ENCODE measurements around the gene RABGAP1.

Gene RABGAP1

DNA sequence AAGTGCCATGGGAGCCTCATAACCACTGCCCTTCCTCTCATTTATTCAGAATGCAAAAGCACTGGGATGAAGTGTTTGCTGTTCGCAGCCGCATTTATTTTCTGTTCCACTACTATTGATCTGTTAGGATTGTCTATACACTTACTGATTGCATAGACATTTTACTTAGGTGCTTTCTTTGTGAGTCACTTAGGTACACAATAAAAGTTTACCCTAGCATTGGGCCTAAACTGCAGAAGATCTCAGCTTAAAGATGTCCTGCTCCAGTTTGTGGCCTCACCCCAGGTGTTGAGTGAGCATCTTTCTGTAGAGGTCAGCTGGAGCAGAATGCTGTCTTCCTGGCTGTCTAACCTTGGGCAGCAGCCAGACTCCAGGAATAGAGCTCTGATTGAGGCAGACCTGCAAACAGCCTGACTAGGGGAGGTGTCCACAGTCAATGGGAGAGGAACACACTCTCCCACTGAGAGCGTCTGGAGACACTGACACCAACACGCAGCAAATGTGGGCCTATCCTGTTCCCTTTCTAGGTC, 146.6 kb downstream of the RABGAP1 start:
- DNase-seq = no peak

DNA sequence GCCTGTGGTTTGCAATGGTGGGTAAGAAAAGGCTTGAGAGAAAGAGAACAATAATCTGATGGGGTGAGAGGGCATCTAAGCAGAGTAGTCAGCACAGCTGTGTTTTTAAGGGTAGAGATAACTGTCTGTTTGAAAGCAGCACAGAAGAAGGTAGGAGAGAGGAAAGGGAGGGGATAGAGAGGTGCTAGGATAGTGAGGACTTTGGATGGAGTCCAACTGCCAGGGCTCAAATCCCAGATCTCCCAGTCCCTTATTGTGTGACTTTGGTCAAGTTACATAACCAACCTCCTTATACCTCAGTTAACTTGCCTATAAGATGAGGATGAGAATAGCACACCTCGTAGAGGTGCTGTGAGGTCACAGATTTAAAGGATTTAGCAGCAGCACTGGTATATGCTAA, 148.2 kb downstream of the RABGAP1 start:
- DNase-seq = no peak

DNA sequence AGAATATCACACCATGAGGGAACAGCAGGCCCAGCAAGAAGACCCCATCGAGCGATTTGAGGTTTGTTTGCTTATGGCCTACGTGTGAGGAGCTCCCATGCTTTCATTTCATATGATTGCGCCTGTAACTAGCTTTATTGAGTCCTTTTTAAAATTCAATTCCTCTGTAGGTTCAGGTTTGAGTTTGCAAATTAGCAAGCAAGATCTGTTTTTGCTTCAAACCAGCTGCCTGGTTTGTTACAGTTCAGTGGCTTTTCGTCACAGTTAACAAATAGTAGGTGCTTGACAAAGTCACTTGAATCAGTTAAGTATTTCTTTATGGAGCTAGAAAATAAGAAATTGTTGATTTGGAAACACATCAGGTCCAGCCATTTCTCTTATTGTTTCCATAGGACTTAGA, 149.0 kb downstream of the RABGAP1 start:
- no peak for DNase-seq

DNA sequence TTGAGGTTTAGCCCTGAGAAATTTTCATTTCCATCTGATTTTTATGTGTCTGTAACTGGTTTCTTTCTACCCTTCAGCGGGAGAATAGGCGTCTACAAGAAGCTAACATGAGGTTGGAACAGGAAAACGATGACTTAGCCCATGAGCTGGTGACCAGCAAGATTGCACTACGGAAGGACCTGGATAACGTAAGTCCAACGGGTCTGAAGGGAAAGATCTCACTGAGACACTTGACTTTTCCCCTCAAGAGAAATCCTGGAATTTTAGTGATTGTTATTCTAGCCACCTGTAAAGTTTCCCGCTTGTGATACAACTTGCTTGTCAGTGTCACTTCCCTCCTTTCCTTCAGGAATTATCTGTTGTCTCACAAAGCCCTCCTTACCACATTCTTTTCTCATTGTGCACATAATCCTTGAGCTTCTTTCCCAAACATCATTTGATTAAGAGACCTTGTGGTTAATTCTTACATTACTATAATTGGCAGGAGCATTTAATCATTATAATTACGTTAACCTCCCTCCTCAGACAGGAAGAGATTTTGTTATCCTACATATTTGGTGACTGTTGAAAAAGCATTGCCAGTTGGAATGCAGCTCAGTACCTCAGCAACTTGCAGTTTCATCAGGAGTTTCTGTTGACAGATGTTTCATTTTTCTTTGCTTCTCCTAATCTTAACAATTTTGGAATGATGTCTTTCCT, 149.5 kb downstream of the RABGAP1 start:
- DNase-seq = no peak

DNA sequence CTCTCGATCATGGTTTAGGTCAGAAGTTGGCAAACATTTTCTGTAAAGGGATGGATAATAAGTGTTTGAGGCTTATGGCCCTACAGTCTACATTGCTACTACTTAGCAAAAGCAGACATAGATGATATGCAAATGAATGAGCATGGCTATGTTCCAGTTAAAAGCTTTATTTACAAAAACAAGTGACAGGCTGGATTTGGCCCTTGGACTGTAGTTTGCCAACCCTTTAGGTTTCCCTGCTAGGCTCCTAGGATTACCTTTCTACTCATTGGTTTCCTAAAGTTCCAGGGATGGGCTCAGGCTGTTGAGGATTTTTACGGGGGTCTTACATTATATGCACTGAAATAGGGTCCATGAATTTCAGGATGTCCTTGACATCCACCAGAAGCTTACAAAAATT, 150.1 kb downstream of the RABGAP1 start:
- DNase-seq = no peak

DNA sequence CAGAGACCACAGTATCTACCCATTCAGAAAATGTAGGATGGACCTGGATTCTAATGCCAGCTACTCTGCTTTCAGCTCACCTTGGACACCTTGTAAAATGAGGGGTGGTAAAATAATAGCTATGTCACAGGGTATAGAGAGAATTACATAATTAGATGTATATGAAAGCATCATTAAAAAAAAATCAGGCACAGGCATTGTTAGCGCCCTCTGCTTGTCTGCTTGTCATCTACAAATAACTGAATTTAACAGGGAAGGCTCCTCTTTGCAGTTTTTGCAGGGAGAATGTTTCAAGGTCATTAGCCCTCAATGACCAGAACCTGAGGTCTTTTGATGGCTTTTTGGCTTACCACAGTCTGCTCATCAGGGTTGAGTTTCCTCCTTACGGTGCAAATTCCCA, 150.6 kb downstream of the RABGAP1 start:
- no peak for DNase-seq

DNA sequence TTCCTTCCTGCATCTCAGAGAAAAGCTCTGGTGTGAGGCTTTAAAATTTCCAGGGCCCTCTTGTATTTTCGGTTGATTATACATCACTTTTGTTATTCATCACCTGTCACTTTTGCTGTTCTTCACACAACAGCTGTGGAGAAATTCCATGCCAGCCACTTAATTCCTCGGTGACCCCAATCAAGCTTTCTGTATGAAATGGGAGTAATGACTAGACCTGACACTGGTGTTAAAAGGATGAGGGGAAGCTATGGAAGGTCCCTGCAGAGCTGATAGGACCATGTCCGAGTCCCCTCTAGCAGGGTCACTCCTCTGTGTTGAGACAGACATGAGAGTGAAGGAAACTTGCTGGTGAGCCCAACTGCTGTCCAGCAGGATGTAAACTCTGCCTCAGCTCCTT, 152.3 kb downstream of the RABGAP1 start:
- DNase-seq = no peak

DNA sequence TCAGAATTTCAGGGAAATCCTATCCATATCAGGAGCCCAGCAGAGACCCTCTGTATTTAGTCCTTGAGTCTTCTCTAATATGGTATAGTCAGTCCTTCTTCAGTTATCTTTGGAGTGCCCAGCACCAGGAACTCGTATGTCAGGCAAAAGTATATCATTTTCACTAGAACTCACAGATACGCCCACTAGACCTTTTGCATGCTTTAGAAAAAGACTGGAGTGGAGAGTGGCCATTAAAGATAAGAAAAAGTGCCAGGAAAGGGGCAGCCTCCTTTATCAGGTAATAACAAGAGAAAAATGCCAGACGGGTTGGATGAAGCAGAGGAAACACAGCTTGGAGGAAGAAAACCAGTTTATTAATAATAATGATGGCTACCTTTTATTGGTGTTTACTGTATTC, 156.2 kb downstream of the RABGAP1 start:
- no peak for DNase-seq

DNA sequence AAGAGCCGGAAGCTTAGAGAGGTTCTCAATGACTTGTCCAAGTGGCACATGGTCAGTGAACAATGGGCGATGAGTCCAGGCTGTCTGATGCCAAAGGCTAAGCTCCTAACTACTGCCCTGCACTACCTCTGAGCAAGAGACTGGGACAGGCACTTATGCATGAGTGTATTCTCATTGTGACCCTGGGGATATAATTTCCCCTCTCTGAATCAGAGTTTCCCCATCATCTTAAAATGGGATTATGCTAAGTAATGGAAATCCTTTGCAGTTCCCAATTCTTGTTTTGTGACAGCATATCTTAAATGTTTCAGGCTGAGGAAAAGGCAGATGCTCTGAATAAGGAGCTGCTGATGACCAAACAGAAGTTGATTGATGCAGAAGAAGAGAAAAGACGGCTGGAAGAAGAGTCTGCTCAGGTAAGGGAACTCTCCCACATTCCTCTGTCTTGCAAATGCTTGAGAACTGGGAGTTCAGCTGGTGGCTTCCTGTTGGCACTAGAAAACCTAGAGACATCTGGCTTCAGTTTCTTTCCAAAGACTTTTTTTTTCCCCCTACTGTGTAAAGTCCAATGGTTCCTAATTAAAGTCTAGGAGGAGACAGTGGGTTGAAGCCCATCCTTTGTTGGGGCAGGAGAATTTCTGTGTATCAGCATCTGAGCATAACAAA, 156.7 kb downstream of the RABGAP1 start:
- no peak for DNase-seq

DNA sequence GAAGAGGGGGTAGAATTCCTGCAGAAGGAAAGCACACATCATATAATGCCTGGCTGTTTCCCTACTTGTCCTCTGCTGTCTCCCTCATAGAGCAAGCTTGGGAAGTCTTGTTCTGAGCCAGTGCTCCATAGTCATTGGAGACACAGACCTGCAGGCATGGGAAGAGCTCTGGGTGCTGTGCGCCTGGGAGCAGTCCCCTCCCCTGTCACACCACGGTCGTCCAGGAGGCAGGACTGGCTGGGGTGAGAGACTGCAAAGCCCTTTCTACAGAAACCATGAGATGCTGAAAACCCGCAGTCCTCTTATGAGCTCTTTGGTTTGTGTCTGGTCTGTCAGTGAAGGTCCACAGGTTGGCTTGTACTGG, 157.3 kb downstream of the RABGAP1 start:
- no peak for DNase-seq

DNA sequence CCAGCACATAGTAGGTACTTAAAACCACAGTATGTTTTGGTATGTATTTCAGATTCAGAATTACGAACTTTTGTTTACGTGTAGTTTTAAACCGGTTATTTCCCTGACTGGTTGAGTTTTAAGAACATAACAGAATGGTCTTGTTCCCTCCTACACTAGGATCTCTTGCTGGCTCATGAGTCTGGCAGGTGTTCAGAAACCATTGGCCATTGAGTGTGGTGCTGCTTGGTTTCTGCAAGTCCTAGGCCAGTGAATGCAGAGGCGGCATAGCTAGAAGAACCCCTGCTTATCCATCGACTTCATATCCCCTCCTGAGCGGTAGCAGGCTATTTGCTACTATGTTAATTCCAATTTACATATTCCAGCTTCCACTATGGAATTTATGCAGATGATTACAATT, 158.2 kb downstream of the RABGAP1 start:
- no peak for DNase-seq

DNA sequence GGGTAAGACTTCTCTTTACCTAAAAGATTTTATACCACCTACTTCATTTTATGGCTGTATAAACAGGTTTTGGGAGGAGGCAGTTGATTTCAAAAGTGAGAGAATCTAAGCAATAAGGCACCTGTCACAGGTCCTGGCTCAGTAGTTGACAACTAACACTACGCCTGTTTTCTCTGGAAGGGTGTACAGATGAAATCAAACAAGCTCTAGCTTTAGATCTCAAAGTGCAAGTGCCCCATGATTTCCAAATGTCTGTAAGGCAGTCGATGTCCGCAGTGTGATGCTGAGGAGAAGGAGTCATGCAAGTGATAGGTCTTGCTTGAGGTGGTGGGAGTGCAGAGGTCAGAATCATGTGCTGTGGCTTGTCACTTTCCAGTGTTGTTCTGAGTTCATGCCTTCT, 158.7 kb downstream of the RABGAP1 start:
- no peak for DNase-seq

DNA sequence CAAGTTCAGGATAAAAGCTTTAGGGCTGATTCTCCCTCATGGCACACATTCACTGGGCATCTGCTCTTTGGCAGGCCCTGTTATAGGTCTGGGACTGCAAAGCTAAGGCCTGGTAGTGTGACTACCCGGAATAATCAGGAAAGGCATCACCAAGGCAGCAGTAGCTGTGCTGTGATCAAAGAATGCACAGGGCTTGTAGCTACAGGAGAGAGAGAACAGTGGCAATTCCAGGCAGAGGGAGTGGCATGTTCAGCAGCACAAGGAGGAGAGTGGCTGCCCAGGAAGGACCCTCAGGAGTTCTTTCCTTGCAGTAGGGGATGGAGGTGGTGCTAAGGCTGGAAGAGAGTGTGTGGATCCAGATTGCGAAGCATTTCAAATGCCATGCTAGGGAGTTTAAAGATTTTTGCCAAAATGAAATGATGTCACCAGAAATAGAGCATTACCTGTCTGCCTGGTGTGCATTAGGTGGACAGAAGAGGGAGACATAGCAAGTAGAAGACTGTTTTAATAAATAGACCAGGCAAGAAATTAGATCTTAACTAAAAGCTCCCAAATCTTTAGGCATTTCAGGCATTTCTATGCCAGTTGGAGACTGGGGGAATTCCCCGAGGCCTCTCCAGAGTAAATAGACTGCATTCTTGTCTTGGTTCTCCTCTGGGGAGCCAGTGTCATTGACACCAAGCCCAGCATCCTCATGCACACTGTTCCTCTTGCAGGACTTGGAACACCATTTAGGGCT, 161.7 kb downstream of the RABGAP1 start:
- DNase-seq = no peak

DNA sequence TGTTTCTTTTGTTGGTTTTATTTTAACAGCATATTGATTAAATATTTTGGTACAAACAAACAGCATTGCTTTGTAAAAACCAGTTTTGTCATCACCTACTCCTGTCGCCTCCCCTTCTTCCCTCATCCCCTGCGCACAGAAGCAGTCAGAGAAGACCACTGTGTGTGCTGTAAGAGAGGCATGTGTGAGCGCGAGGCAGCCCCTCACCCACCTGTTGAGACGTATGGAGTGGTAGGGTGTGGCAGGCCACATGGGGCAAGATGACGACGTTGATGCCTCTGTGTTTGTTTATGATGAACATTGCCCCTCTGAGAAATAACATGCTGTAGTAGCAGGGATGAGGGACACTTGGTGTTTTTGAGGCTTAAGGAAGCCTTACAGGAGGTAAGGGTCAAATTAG, 164.0 kb downstream of the RABGAP1 start:
- DNase-seq = no peak

DNA sequence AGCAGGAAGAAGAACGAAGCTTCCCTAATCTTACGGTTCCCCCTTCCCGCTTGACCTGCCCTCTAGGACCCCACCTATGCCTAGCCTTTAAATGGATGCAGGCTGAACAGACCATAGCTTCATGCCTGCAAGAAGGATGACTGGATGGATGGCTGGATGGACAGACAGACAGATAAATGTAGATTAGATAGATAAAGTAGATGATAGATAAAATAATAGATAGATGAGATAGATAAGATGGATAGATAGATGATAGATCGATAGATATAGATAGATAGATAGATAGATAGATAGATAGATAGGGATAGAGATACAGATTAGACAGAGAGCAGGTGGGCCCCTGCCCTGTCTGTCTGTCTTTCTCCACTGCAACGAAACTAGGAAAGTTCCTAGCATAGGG, 164.7 kb downstream of the RABGAP1 start:
- DNase-seq = no peak

DNA sequence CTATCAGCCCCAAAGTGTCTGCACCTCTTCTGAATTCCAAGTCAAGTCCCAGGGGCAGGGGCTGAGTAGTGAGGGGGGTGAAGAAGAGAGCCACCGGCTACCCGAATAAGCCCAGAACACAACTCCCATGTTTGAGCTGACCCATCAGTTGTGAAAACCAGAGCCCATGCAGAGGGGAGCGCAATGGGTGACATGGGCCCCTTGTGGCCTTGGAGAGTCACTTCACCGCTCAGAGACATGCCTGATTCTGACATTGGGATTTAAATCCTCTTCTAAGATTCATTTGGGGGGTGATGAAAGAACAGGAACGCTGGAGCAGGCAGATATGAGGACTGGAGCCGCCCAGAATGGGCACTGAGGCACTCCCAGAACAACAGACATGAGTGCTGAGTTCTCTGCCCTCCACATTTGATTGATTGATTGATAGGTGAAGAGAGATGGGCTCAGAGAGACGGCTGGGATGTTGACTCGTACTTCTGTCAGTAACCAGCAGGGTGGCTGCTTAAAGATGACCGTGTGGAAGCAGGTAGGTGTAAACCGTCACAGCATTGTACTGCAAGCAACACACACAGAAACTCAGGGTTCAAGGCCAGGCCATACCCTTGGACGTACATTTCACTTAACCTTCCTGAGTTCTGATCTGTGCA, 166.9 kb downstream of the RABGAP1 start:
- no peak for DNase-seq

DNA sequence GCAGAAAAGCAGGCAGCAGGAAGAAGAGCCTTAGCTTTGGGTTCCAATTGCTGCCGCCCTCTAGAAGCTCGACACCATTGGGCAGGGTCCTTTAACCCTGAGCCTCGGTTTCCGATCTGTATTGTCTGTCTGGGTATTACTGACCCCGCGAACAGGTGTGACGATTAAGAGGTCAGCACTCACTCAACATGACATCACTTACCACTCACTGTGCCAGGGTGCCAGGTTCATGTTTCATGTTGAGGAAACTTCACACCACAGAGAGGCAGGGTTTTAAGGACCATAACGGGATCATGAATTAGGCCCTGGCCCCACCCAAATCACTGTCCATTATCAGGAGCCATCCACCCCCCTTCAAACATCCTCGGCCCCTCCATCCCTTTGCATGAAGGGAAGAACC, 168.2 kb downstream of the RABGAP1 start:
- DNase-seq = no peak

DNA sequence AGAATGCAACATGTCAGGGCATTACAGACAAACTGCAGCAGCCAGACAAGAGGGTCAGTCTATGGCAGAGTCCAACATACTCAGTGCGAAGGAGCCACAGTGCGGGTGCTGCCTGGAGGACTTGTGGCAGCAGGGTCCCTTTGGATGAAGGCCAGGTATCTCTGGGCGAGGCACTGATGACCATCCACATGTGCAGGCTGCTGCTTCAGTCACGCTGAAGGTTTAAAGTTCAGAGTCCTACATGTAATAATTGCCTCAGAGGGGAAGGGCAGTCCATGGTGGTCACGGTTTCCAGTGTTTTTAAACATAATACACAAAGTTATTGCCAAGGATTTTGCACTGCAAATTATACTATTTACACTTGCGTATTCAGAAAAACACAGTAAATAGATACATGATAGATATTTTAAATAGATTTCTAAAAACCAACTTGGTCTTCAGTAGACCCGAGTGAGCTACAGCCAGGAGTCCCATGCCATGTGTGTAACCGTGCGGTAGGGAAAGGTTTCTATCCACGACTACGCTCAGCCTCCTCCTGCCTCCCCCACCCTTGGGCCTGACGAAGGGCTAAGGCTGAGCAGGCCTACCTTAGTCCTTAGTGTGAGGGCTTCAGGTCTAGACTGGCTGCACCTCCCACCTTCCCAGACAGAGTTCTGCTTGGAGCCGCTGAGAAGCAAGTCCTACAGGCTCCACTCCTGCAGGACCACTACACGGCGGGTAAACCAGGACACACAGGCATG, 168.9 kb downstream of the RABGAP1 start:
- no peak for DNase-seq

DNA sequence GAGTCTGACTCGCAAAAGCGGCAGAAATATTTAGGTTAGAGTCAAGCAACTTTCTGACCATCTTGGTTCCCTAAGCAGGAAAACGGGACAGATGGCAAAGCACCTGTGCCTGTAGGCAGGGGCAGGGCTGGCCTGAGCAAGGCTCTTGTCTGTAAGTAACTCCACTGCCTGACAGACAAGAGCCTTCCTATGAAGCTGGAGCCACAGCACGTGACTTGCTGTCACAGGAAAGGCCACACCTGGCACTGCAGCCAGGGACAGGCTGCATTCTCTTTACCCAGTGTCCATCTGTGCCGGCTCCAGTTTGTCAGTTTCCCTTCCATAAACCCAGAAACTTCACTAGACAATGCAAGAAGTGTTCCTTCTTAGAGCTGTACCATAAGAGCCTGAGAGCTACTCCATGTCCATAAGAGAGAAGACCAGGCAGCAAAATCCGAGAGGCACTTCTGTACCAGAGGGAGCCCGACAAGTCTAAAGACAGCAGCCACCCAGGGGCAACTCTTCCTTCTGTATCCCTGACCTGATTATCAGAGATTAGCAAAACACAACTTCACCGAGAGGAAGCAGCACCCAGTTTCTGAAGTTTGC, 170.7 kb downstream of the RABGAP1 start:
- no peak for DNase-seq

DNA sequence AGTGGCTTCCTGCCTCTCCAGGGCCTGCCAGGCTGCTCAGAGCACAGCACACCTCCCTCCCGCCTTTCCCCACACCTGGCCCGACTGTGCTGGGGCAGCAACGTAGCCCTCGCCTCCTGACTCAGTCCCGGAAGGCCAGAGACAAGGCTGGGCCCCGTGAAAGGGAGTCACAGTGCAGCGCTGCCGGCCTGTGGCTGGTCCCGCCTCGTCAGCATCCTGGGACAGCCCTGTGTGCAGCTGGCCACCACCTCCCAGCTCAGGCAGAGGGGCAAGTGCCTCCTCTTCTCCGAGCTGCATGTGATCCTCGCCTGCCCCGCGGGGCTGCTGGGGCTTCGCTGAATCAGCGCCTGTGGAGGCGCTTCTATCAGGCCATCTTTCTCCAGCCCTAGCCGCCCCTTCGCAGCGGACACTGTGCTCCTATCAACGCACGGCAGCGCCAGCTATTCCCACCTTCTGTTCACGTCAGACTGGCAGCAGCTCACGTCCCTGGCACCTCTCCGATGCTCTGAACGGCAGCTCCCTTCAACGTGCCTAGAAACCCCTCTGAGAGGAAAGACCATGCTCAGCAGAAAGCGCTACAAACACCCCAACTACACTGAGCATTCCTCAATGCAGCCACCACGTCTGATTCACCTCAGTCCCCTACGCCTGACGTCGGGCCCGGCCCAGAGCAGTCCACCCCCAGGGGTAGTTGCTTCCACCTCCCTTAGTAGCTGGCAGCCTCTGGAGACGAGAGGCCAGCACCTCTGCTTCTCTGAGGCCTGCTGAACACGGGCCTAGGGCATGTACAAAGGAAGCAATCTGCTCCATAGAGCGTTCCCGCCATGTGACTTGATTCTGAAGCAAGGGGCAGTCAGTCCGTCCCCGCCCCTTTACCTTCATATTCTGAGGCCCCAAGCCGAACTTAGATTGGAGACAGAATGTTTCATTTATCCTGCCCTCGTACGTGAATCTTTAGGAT, 171.5 kb downstream of the RABGAP1 start:
- DNase-seq = no peak

DNA sequence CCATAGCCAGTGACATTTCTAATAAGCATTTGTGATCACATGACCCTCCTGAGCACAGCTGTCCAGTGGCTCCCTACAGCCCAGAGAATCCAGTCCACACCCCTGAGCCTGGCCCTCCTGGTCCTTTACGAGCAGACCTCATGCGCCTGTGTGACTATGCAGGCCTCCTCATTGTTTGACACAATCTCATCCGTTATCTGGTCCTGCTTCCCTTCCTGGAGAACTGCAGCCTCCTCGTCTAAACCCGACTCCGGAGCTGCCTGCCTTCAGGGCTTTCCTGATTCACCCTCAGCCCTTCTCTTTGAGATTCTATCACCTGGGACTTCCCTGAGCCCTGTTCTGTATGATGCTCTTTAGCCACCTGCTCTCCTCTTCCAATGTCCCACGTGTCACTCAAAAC, 172.4 kb downstream of the RABGAP1 start:
- no peak for DNase-seq

Data from activated CD8-positive, alpha-beta memory T cell treated with anti-CD3 and anti-CD28 coated beads for 24 hours (primary cell).